Measurements from ENCODE around the gene RAB10. TPM values are rescaled to one million over a fixed set of nuclear protein-coding genes. Genes with fewer than 3 reads are reported as not detected.

RAB10 gene
- total RNA-seq, 4 donors from 2014 or later: 89.5 to 140 (median 134) TPM

GRCh38 chr2:26139269-26140183 is 105.6 kb downstream of the RAB10 start:
- intact Hi-C loops (cut with DNase I): loop anchor here (5.0 to 10.0 kb wide), 3 partner anchors 155 to 287 kb away; partner anchors contain the start of gene KIF3C
- H3K27me3 ChIP-seq: no peaks in the 10 kb centered on the region
- peak; percentile 50 to 59 for DNase-seq

GRCh38 chr2:26141145-26141769 is 107.4 kb downstream of the RAB10 start:
- H3K36me3 ChIP-seq: no peaks in the 10 kb centered on the region
- 89 to 92% methylated on average over 18 of the region's 18 CpGs for WGBS, 2 donors
- no peak overlapping the region for H3K4me3 ChIP-seq (replicated peaks in 1 of 3)
- intact Hi-C loops (cut with DNase I): loop anchor here (5.0 to 10.0 kb wide), 3 partner anchors 156 to 289 kb away; partner anchors contain the start of gene KIF3C
- no peaks in the 10 kb centered on the region for H3K27me3 ChIP-seq
- H3K9me3 ChIP-seq: no peaks in the 10 kb centered on the region
- DNase-seq: no peak
- TF ChIP-seq CTCF (IDR thresholded peaks at IDR 0.05): no peak
- no peak for TF ChIP-seq POLR2A (IDR thresholded peaks at IDR 0.05)
- H3K4me1 ChIP-seq: peaks cover 5% of the 10 kb centered on the region in 2 donors
- H3K27ac ChIP-seq: no peak overlapping the region

More at GRCh38 chr2:26139269-26140183, 105.6 kb downstream of the RAB10 start:
- Histone ChIP-seq H3K36me3 (peaks cover 0 to 4% of the 10 kb centered on the region in 2 donors), H3K4me1 (peaks cover 9 to 12% of the 10 kb centered on the region in 2 donors), H3K4me3 (replicated peaks in 1 of 3) (no peak overlapping the region), H3K9me3 (no peaks in the 10 kb centered on the region), H3K27ac (no peak overlapping the region)
- WGBS, 2 donors: 55 to 64% methylated on average over 12 of the region's 12 CpGs
- no peak for TF ChIP-seq POLR2A (IDR thresholded peaks at IDR 0.05)
- TF ChIP-seq CTCF (IDR thresholded peaks at IDR 0.05): no peak

DNA sequence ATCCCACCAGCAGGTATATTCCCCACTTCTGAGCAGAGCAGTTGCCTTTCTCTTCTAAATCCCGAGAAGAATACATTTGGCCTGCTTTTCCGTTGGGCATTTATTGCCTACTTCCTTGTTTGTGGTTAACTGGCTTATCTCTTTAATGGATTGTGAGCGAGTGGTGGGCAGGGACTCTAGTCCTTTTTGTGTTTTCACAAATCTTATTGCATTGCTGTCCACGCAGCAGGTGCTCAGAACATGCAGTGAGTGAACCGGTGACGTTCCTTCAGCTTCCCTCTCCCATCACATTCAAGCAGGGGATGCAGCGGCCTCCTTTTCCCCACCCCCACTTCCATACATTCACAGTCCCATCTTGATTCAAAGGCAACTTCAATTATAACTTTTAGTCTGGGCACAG is 110.1 kb downstream of the RAB10 start:
- WGBS, 2 donors: 65 to 78% methylated on average over 7 of the region's 7 CpGs
- Histone ChIP-seq H3K4me1 (no peaks in the 10 kb centered on the region), H3K27ac (no peak overlapping the region), H3K27me3 (no peaks in the 10 kb centered on the region), H3K36me3 (no peaks in the 10 kb centered on the region), H3K9me3 (no peaks in the 10 kb centered on the region), H3K4me3 (replicated peaks in 1 of 3) (no peak overlapping the region)
- DNase-seq: no peak
- intact Hi-C loops (cut with DNase I): loop anchor here (5.0 to 10.0 kb wide), 3 partner anchors 159 to 292 kb away; partner anchors contain the start of gene KIF3C
- no peak for TF ChIP-seq CTCF (IDR thresholded peaks at IDR 0.05)
- no peak for TF ChIP-seq POLR2A (IDR thresholded peaks at IDR 0.05)

DNA sequence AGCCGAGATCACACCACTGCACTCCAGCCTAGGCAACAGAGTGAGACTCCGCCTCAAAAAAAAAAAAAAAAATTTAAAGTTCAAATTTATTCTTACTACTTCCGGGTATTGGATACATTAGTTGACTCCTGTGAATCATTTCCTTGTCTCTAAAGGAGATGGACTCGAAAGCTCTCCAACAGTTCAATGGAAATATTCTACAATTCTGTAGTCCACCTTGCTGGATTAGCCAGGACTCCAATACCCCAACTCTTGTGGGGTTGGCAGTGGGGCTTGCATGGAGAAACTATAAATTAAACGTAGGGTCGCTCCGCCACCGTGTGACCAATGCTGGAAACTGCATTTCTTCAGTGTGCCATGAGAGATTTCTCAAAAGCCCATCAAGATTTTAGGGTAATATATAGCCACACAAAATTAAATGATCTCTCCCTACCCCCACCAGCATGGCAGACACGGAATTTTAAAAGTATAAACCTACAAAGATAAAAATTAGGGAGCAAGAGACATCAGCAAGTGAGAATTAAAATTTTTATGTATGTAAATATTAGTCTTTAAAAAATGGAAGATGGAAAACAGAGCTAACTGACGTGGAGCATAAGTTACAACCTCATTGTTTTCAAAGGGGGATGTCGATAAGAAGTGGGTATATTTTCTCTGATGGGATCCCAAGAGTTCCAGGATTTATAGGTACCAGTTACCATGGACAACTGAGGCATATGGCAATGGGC is 111.2 kb downstream of the RAB10 start:
- 23 to 28% methylated on average over 11 of the region's 11 CpGs for WGBS, 2 donors
- H3K27me3 ChIP-seq: no peaks in the 10 kb centered on the region
- intact Hi-C loops (cut with DNase I): loop anchor here (5.0 to 10.0 kb wide), 3 partner anchors 160 to 293 kb away; partner anchors contain the start of gene KIF3C
- no peaks in the 10 kb centered on the region for H3K4me1 ChIP-seq
- DNase-seq: peak; percentile 62 to 65
- H3K36me3 ChIP-seq: no peaks in the 10 kb centered on the region
- no peak overlapping the region for H3K4me3 ChIP-seq (replicated peaks in 1 of 3)
- TF ChIP-seq CTCF (IDR thresholded peaks at IDR 0.05) (peak; percentile 28 to 87 (median 70)), POLR2A (IDR thresholded peaks at IDR 0.05) (no peak)
- H3K9me3 ChIP-seq: no peaks in the 10 kb centered on the region
- no peak overlapping the region for H3K27ac ChIP-seq

All from thyroid gland (tissue), 4 donors.